RWPE1 (cell line): ENCODE measurements around the gene SPATA2.
"Not testable (repeated sequence)": the region's sequence is repeated elsewhere in the genome, so short reads cannot be mapped to it uniquely, and the experiment has no call there.

Experiments
- CTCF ChIA-PET: fragments of 350-600 bp; sonication (Branson Sonifier 250); formaldehyde crosslinking; extraction: SDS; loops from one replicate; lab custom pipeline; 2021; lab: Yijun Ruan, JAX
- POLR2A ChIA-PET: fragments of 400-600 bp; formaldehyde crosslinking; extraction: SDS; loops from one replicate; lab custom pipeline; 2020; ENCODE audit warnings: antibody characterized with exemption; ENCODE audit not compliant: low non-redundant PET; lab: Yijun Ruan, JAX
- DNase-seq: peaks from one replicate; pipeline ENCODE4 v3.0.0; 2012; ENCODE audit warnings: low spot score
- H3K27ac ChIP-seq: fragments of 450-650 bp; 2 replicates; pipeline ENCODE4 v1.5.1; 2017
- CTCF ChIP-seq: fragments of 450-650 bp; conservative IDR thresholded peaks from 2 replicates; pipeline ENCODE4 v1.5.1; 2017; ENCODE audit warnings: low read depth, mild to moderate bottlenecking

Gene SPATA2

GRCh38 chr20:49915380-49916145, at the start of gene SPATA2:
SPATA2 (minus strand) TSS chr20:49915529; CDS start chr20:49908490, 7,039 bp downstream.
- ChIA-PET CTCF (interaction anchor here (0.5 to 1.4 kb wide), 11 partner anchors 14 to 730 kb away, joined by 3 to 11 read pairs (median 5); no protein-coding TSS in a partner anchor), POLR2A (interaction anchor here (0.9 kb wide), 1 partner anchor 20 kb away, joined by 3 read pairs; the partner anchor contains the start of gene RNF114)
- no peak for TF ChIP-seq CTCF

GRCh38 chr20:49961413-49961812, 46.1 kb upstream of the SPATA2 start:
- CTCF ChIA-PET = interaction anchor here (6.3 kb wide), 1 partner anchor 17 kb away, joined by 47 read pairs; no protein-coding TSS in a partner anchor

More at GRCh38 chr20:49915380-49916145, at the start of gene SPATA2:
- H3K27ac ChIP-seq = peak within 1 kb of the TSS; percentile 98
- DNase-seq = peak; percentile 99

GRCh38 chr20:49957089-49957938, 42.0 kb upstream of the SPATA2 start:
- H3K27ac ChIP-seq, DNase-seq: not testable (repeated sequence)
- CTCF ChIA-PET = interaction anchor here (0.6 to 0.7 kb wide), 2 partner anchors 17 to 272 kb away, joined by 3 read pairs; no protein-coding TSS in a partner anchor
- POLR2A ChIA-PET = interaction anchor here (0.6 kb wide), 1 partner anchor 194 kb away, joined by 3 read pairs; no protein-coding TSS in a partner anchor

More at GRCh38 chr20:49961413-49961812, 46.1 kb upstream of the SPATA2 start:
- no peak overlapping the region for H3K27ac ChIP-seq
- POLR2A ChIA-PET = no interaction called here
- no peak for TF ChIP-seq CTCF
- DNase-seq = no peak

- ChIA-PET POLR2A (no interaction called here), CTCF (interaction anchor here (0.8 to 1.6 kb wide), 2 partner anchors 9 to 22 kb away, joined by 3 to 4 read pairs; no protein-coding TSS in a partner anchor)
- TF ChIP-seq CTCF = no peak
- H3K27ac ChIP-seq = no peak overlapping the region
- no peak for DNase-seq
These were observed 41.4 kb upstream of the SPATA2 start for GRCh38 chr20:49956689-49957088.

GRCh38 chr20:49955830-49956396, 40.6 kb upstream of the SPATA2 start:
- CTCF ChIA-PET = interaction anchor here (0.8 to 1.6 kb wide), 2 partner anchors 10 to 23 kb away, joined by 3 to 4 read pairs; no protein-coding TSS in a partner anchor
- H3K27ac ChIP-seq, DNase-seq, POLR2A ChIA-PET: not testable (repeated sequence)

- TF ChIP-seq CTCF = no peak
- ChIA-PET POLR2A (no interaction called here), CTCF (interaction anchor here (0.6 to 1.6 kb wide), 2 partner anchors 10 to 311 kb away, joined by 3 read pairs; no protein-coding TSS in a partner anchor)
- DNase-seq = no peak
- H3K27ac ChIP-seq = peak overlapping the region; percentile 0; the same call in 1 of the 2 replicates
These were observed 39.8 kb upstream of the SPATA2 start for GRCh38 chr20:49955167-49955566.
